Central memory CD8-positive, alpha-beta T cell (primary cell): ENCODE data around the gene FANCC.

ENCODE experiments used
- ATAC-seq: fragments of 150-1000 bp; cut with Tn5 transposase; replicated peaks from 2 replicates; pipeline ENCODE4 v1.10.0; 2022; ENCODE audit warnings: mild to moderate bottlenecking, moderate FRiP score, moderate number of reproducible peaks; ENCODE audit not compliant: poor library complexity, severe bottlenecking; ENCODE audit errors: extremely low read depth
- DNase-seq, 2 donors: peaks; one replicate each; pipeline ENCODE4 v3.0.0; 2021; ENCODE audit warnings: low spot score in 2 of 2
- H3K27ac Mint-ChIP-seq: one replicate; pipeline ENCODE4 v1.8.0; 2022; ENCODE audit warnings: low read depth, mild to moderate bottlenecking, moderate library complexity, mixed read lengths
- H3K27me3 Mint-ChIP-seq: one replicate; pipeline ENCODE4 v1.8.0; 2022; ENCODE audit warnings: mixed read lengths
- H3K36me3 Mint-ChIP-seq: one replicate; pipeline ENCODE4 v1.8.0; 2022; ENCODE audit warnings: mild to moderate bottlenecking, moderate library complexity, mixed read lengths; ENCODE audit not compliant: insufficient read depth
- H3K4me1 Mint-ChIP-seq: one replicate; pipeline ENCODE4 v1.8.0; 2022; ENCODE audit warnings: mixed read lengths
- H3K4me3 Mint-ChIP-seq: one replicate; pipeline ENCODE4 v1.8.0; 2022; ENCODE audit warnings: mild to moderate bottlenecking, moderate library complexity, mixed read lengths
- H3K9me3 Mint-ChIP-seq: one replicate; pipeline ENCODE4 v1.8.0; 2022; ENCODE audit warnings: mixed read lengths

The FANCC gene

GRCh38 chr9:95120781-95121370 lies 196.6 kb downstream of the FANCC start:
- H3K9me3 Mint-ChIP-seq, result no peaks in the 10 kb centered on the region
- no peaks in the 10 kb centered on the region for H3K36me3 Mint-ChIP-seq
- DNase-seq (no peak), ATAC-seq (no peak)
- no peaks in the 10 kb centered on the region for H3K27me3 Mint-ChIP-seq
- H3K4me1 Mint-ChIP-seq, result no peaks in the 10 kb centered on the region
- no peak overlapping the region for H3K4me3 Mint-ChIP-seq
- H3K27ac Mint-ChIP-seq, result no peak overlapping the region

DNA sequence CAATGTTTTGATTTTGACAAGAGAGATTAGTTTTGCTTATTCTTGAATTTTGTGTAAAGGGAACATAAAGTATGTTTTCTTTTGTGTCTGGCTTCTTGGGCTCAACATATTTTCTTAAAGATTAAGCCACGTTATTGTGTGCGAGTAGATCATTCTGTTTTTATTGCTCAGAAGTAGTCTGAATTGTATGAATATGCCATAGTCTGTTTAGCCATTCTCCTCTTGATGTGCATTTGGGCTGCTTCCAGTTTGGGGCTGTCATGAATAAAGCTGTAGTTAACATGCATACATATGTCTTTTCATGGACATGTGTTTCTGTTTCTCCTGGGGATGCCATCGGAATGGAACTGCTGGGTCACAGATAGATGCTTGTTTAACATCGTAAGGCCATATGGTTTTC lies 198.9 kb downstream of the FANCC start:
- Mint-ChIP-seq H3K27me3 (no peaks in the 10 kb centered on the region), H3K4me1 (no peaks in the 10 kb centered on the region), H3K36me3 (no peaks in the 10 kb centered on the region), H3K27ac (no peak overlapping the region), H3K4me3 (no peak overlapping the region), H3K9me3 (no peaks in the 10 kb centered on the region)
- ATAC-seq, result no peak
- no peak for DNase-seq

GRCh38 chr9:95116808-95117204 lies 200.7 kb downstream of the FANCC start:
- DNase-seq (no peak), ATAC-seq (no peak)
- Mint-ChIP-seq H3K36me3 (peaks cover 1% of the 10 kb centered on the region), H3K27me3 (no peaks in the 10 kb centered on the region), H3K27ac (no peak overlapping the region), H3K4me1 (no peaks in the 10 kb centered on the region), H3K4me3 (no peak overlapping the region), H3K9me3 (no peaks in the 10 kb centered on the region)

- no peak for ATAC-seq
- DNase-seq, result no peak
- H3K9me3 Mint-ChIP-seq, result no peaks in the 10 kb centered on the region
- no peak overlapping the region for H3K27ac Mint-ChIP-seq
- H3K4me1 Mint-ChIP-seq, result no peaks in the 10 kb centered on the region
- no peak overlapping the region for H3K4me3 Mint-ChIP-seq
- peaks cover 1% of the 10 kb centered on the region for H3K36me3 Mint-ChIP-seq
- H3K27me3 Mint-ChIP-seq, result no peaks in the 10 kb centered on the region
Measured at GRCh38 chr9:95116002-95116807, 201.3 kb downstream of the FANCC start.

DNA sequence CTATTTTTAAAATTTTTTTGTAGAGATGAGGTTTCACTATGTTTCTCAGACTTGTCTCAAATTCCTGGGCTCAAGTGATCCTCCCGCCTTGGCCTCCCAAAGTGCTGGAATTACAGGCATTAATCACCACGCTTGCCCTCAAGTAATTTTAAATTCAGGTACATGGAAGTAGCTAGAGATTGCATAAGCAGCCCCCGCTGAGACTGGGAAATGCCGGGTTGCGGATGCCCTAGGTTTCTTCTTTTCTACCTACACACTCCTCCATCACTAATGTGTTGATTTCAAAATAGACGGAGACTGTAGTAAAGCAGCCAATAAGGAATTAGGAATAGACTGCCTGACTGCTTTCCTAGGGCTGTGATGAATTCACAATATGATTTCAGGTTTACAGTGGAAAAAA lies 202.4 kb downstream of the FANCC start:
- Mint-ChIP-seq H3K27me3 (no peaks in the 10 kb centered on the region), H3K36me3 (peaks cover 1% of the 10 kb centered on the region), H3K4me3 (no peak overlapping the region), H3K9me3 (no peaks in the 10 kb centered on the region), H3K4me1 (no peaks in the 10 kb centered on the region), H3K27ac (no peak overlapping the region)
- ATAC-seq, result no peak
- no peak for DNase-seq

DNA sequence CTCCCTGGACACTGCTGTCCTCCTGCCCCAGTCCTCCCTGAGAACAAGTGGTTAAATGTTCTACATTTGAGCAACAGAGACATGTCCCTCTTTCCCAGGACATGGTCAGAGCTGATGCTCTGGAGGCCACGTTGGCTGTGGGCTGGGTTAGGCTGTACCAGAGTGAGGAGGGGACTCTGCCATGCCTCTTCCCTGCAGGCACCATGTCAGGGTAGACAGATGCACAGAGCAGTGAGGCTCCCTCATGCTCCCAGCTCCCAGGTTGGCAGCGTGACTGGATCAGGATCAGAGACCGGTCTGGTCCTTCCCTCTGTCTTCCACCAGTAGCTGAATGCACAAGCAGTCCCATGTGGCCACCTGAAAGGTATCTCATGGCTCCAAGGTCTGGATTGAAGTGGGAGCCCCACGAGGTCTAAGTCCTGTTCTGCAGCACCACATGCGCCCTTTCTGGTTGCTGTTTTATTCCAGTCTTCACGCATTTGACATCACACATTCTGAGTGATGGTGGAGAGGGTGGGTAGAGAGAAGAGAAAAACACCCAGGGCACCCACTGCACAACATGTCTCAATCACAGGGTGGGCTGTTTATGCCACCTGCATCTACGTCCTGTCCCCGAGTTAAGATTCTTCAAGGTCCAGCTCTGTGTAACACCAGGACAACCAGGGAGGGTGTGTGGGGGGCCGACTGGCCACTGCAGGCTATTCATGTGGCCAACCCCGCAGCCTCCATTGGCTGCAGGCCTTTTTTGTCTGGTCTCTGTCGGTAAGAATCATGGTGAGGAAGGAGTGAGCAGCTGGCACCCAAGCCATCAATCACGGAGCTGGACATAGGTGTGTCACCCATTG lies 204.9 kb downstream of the FANCC start:
- H3K9me3 Mint-ChIP-seq, result no peaks in the 10 kb centered on the region
- H3K4me1 Mint-ChIP-seq, result no peaks in the 10 kb centered on the region
- no peak overlapping the region for H3K4me3 Mint-ChIP-seq
- DNase-seq, result no peak
- no peak overlapping the region for H3K27ac Mint-ChIP-seq
- H3K36me3 Mint-ChIP-seq, result peaks cover 1% of the 10 kb centered on the region
- ATAC-seq, result no peak
- H3K27me3 Mint-ChIP-seq, result no peaks in the 10 kb centered on the region

- Mint-ChIP-seq H3K4me1 (no peaks in the 10 kb centered on the region), H3K4me3 (no peak overlapping the region), H3K27me3 (no peaks in the 10 kb centered on the region), H3K9me3 (no peaks in the 10 kb centered on the region), H3K27ac (no peak overlapping the region), H3K36me3 (peaks cover 1% of the 10 kb centered on the region)
- ATAC-seq (no peak), DNase-seq (no peak)
Measured at GRCh38 chr9:95111716-95112115, 205.8 kb downstream of the FANCC start.

DNA sequence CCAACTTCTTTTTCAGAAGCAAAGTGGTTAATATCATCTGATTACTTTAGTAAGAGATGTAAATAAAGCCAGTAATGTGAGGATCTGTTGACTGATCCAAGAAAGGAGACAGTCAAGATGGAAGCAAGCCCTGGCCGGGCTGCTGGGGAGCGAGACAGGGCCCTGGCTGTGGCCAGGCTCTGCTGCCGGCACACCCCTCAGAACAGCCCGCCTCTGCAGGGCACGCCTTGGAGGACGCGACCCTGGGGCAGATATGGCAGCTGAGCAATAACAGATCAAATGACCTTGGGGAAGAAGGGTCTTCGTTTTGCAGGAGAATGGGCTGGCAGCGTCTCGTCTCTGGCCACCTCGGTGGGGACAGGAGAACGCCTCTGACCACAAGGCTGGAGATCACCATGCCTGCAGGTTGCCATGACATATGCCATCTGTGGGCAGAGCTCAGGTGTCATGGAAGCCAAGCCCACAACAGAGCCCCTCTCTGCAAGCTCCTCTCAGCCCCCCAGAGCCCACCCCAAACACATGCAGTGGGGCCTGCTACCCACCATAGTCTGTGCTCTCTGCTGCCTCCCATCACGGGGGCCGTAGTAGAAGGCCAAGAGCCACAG lies 206.5 kb downstream of the FANCC start:
- DNase-seq, result no peak
- Mint-ChIP-seq H3K27ac (no peak overlapping the region), H3K4me3 (no peak overlapping the region), H3K4me1 (no peaks in the 10 kb centered on the region), H3K9me3 (no peaks in the 10 kb centered on the region), H3K36me3 (peaks cover 1% of the 10 kb centered on the region), H3K27me3 (no peaks in the 10 kb centered on the region)
- no peak for ATAC-seq

DNA sequence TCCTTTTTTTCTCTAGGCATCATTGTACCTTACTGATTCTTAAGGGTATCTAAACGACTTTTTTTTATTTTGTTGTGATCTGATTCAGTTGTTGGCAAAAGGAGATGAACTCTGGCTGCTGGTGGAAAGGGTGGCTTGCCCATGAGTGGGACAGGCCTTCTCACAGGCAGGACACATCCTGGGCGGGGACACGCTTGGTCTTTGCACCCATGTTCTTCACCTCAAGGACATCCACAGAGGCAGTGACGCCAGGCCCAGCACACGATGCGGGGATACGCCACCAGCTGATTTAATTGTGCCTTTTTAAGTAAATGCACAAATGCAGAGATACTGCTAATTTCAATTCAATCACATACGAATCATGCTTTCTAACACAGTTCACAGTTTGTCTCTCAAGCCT lies 208.1 kb downstream of the FANCC start:
- Mint-ChIP-seq H3K4me3 (no peak overlapping the region), H3K9me3 (no peaks in the 10 kb centered on the region), H3K4me1 (no peaks in the 10 kb centered on the region), H3K27ac (no peak overlapping the region), H3K36me3 (peaks cover 4% of the 10 kb centered on the region), H3K27me3 (no peaks in the 10 kb centered on the region)
- DNase-seq, result no peak
- ATAC-seq, result no peak

DNA sequence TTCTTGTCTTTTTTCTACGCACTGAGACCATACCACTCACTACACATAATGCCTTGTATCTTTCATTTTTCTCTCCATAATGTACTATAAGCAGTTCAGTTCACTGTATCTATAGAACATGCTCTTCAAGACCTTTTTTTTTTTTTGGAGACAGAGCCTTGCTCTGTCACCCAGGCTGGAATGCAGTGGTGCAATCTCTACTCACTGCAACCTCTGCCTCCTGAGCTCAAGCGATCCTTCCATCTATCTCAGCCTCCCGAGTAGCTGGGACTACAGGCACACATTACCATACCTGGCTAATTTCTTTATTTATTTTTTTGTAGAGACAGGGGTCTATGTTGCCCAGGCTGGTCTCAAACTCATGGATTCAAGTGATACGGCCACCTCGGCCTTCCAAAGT lies 208.7 kb downstream of the FANCC start:
- Mint-ChIP-seq H3K36me3 (peaks cover 4% of the 10 kb centered on the region), H3K9me3 (no peaks in the 10 kb centered on the region), H3K4me1 (no peaks in the 10 kb centered on the region), H3K27ac (no peak overlapping the region), H3K4me3 (no peak overlapping the region), H3K27me3 (no peaks in the 10 kb centered on the region)
- DNase-seq, result no peak
- ATAC-seq, result no peak

- ATAC-seq (no peak), DNase-seq (no peak)
- Mint-ChIP-seq H3K4me1 (no peaks in the 10 kb centered on the region), H3K4me3 (no peak overlapping the region), H3K27me3 (no peaks in the 10 kb centered on the region), H3K27ac (no peak overlapping the region), H3K36me3 (peaks cover 4% of the 10 kb centered on the region), H3K9me3 (no peaks in the 10 kb centered on the region)
Measured at GRCh38 chr9:95107976-95108375, 209.5 kb downstream of the FANCC start.

DNA sequence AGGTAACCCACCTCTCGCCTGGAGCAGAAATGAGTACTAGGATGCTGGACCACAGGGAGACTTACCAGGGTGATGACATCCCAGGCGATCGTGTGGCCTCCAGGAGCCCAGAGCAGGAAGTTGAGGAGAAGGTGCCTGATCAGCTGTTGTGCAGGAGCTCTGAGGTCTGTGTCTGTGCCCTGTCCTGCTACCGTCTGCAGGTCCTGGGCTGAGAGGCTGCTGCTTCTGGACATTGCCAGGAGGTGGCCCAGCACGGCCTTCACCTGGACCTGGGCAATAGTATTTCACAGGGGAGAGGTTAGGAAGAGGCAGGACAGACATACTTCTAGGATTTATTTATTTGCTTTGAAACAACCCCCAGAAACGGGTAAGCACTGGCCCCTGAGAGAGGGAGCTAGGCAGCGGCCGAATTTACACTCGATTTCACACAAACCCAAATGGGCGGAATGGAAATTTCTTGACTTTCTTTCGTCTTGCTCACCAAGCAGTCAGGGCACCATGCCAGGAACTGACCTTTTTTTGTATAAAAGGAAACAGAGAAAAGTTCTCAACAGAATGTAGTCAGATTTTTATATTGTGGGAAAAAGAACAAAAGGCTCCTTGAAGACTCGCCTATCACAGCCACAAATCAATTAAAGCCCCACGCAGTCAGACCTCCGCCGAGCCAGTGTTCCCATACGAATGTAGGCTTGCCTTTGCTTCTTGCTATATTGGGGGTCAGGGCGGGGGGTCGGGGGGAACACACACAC lies 210.3 kb downstream of the FANCC start:
- Mint-ChIP-seq H3K4me1 (no peaks in the 10 kb centered on the region), H3K27me3 (no peaks in the 10 kb centered on the region), H3K4me3 (no peak overlapping the region), H3K9me3 (no peaks in the 10 kb centered on the region), H3K36me3 (peaks cover 3% of the 10 kb centered on the region), H3K27ac (no peak overlapping the region)
- ATAC-seq (no peak), DNase-seq (no peak)
